Measurements from ENCODE around the gene UGT1A10. TPM values are rescaled to one million over a fixed set of nuclear protein-coding genes. Genes with fewer than 3 reads are reported as not detected.

The UGT1A10 gene
- total and polyA plus RNA-seq, 2 donors (not counting 3 experiments of a cell fraction or from before 2014, with no cell fraction given) = not detected

DNA sequence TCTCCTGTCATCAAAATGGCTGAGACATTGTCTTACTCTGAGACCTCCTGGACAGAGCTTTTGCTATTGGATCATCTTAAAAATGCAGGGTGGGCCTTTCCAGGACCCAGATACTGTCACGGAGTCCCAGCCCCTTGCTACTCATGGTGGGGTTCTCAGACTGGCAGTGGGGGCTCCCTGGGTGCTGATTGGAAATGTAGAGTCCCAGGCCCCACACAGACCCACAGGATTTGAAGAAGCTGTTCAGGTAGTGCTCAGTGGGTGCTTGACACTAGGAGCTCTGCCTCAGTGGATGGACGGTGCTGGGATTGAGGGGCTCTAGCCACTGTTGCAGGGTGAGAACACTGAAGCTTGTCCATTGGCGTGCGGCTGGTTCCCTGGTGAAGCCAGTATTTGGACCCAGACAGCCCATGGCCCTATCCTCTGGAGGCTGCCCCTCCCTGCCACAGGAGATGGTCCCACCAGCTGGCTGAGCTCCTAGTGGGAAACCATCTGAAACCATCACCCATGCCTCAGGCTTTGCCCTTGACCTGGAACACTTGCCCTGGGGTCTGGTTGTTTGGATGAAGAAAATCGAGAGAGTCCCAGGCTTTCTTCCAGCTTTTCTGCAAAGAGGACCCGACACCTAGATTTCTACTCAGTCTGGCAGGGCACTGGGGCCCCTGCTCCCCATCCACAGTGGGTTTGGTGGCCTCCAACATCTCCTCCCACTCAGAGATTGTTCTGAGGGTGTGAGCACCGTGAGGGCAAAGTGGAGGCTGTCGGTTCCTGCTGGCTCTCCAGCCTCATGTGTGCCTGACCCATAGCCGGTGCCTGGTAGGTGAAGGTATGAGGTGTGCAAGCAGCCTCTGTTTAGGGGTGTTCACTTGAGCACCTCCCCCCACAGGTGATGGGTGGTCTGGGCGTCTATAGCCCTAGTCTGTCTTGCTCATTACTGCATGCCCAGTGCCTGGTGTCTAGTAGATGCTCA lies 172.0 kb downstream of the UGT1A10 start:
- no peaks in the 10 kb centered on the region for H3K36me3 ChIP-seq (ENCODE audit: control insufficient read depth in 2 of 2, extremely low read depth in 1 of 2, insufficient read depth in 2 of 2, low read length in 2 of 2)
- H3K27ac ChIP-seq (ENCODE audit: insufficient read depth, low read depth, low read length) = no peak overlapping the region
- CTCF ChIA-PET = interaction anchor here (1.8 kb wide), 1 partner anchor 359 kb away, joined by 7 read pairs; no protein-coding TSS in a partner anchor
- DNase-seq (ENCODE audit: low read depth, low spot score) (no peak), FAIRE-seq (no peak)
- H3K9me1 ChIP-seq (replicated peaks; ENCODE audit: control insufficient read depth, extremely low read depth, insufficient read depth, low read length) = no peaks in the 10 kb centered on the region
- H3K4me2 ChIP-seq (ENCODE audit: insufficient read depth, low read length) = no peak overlapping the region
- H3K27me3 ChIP-seq (ENCODE audit: control insufficient read depth in 2 of 2, insufficient read depth in 2 of 2, low read length in 2 of 2) = peaks cover 0 to 1% of the 10 kb centered on the region in 2 experiments
- no peak overlapping the region for H3K4me3 ChIP-seq (replicated peaks in 1 of 3; ENCODE audit: insufficient read depth in 1 of 3, low read depth in 1 of 3, low read length in 3 of 3)
- H3K79me2 ChIP-seq (ENCODE audit: control insufficient read depth, insufficient read depth, low read length) = no peaks in the 10 kb centered on the region
- no TSS peak for BruUV-seq (replicated peaks)
- no peaks in the 10 kb centered on the region for H4K20me1 ChIP-seq (replicated peaks; ENCODE audit: control insufficient read depth, extremely low read depth, insufficient read depth, low read length)
- H3K9me3 ChIP-seq (replicated peaks; ENCODE audit: control insufficient read depth, insufficient read depth, low read length) = no peaks in the 10 kb centered on the region
- TF ChIP-seq POLR2AphosphoS5 (IDR thresholded peaks at IDR 0.05; ENCODE audit: insufficient read depth, low read depth, low read length) (no peak), FOS (IDR thresholded peaks at IDR 0.05; ENCODE audit: borderline replicate concordance, insufficient read depth, low read length) (no peak), POLR2A (IDR thresholded peaks at IDR 0.05; ENCODE audit: low read depth, low read length) (no peak), EZH2 (IDR thresholded peaks at IDR 0.05; ENCODE audit: borderline replicate concordance, low read depth, low read length, severe bottlenecking) (no peak), GATA2 (IDR thresholded peaks at IDR 0.05; ENCODE audit: insufficient read depth, insufficient read length, low read depth, low read length) (no peak)
- H2AFZ ChIP-seq (ENCODE audit: low read depth, low read length) = no peak overlapping the region
- no peak overlapping the region for H3K9ac ChIP-seq (replicated peaks; ENCODE audit: extremely low read depth, insufficient read depth, low read length)
- dilution Hi-C loops (cut with MboI; ENCODE audit: extremely low pct_ligation_motif_present, low sequenced_read_pairs) (no loop called here), intact Hi-C loops (cut with micrococcal nuclease) (no loop called here)
- no peaks in the 10 kb centered on the region for H3K4me1 ChIP-seq (ENCODE audit: control insufficient read depth, extremely low read depth, insufficient read depth, low read length)
- POLR2A ChIA-PET = no interaction called here

DNA sequence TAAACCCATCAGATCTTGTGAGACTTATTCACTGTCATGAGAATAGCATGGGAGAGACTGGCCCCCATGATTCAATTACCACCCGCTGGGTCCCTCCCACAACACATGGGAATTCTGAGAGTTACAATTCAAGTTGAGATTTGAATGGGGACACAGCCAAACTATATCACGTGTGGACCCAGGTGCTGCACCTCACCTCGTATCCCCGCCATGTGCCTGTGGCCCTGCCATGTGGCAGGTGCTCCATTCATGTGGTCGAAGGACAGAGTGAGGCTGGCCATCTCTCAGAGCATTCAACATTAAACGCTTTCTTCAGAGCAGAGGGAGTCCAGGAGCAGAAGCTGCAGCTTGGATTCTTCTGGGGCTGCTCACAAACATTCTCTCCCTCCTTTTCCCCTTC lies 174.1 kb downstream of the UGT1A10 start:
- TF ChIP-seq MAX (IDR thresholded peaks at IDR 0.05; ENCODE audit: insufficient read depth, insufficient read length) = no peak
- no peak for TF ChIP-seq JUN (IDR thresholded peaks at IDR 0.05; ENCODE audit: borderline replicate concordance, insufficient read depth, insufficient read length, low read depth)
- TF ChIP-seq POLR2A (IDR thresholded peaks at IDR 0.05; ENCODE audit: low read depth, low read length) = no peak
- no peak for TF ChIP-seq EZH2 (IDR thresholded peaks at IDR 0.05; ENCODE audit: borderline replicate concordance, low read depth, low read length, severe bottlenecking)
- no peak for TF ChIP-seq POLR2AphosphoS5 (IDR thresholded peaks at IDR 0.05; ENCODE audit: insufficient read depth, low read depth, low read length)
- TF ChIP-seq GATA2 (IDR thresholded peaks at IDR 0.05; ENCODE audit: insufficient read depth, insufficient read length, low read depth, low read length) = no peak
- no peak for TF ChIP-seq FOS (IDR thresholded peaks at IDR 0.05; ENCODE audit: borderline replicate concordance, insufficient read depth, low read length)
- no peak for TF ChIP-seq MYC (IDR thresholded peaks at IDR 0.05; ENCODE audit: low read depth, low read length)
- TF ChIP-seq, protein P1, sequence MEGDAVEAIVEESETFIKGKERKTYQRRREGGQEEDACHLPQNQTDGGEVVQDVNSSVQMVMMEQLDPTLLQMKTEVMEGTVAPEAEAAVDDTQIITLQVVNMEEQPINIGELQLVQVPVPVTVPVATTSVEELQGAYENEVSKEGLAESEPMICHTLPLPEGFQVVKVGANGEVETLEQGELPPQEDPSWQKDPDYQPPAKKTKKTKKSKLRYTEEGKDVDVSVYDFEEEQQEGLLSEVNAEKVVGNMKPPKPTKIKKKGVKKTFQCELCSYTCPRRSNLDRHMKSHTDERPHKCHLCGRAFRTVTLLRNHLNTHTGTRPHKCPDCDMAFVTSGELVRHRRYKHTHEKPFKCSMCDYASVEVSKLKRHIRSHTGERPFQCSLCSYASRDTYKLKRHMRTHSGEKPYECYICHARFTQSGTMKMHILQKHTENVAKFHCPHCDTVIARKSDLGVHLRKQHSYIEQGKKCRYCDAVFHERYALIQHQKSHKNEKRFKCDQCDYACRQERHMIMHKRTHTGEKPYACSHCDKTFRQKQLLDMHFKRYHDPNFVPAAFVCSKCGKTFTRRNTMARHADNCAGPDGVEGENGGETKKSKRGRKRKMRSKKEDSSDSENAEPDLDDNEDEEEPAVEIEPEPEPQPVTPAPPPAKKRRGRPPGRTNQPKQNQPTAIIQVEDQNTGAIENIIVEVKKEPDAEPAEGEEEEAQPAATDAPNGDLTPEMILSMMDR (IDR thresholded peaks at IDR 0.05; ENCODE audit: extremely low read depth in 1 of 2, insufficient read depth in 1 of 2, low read depth in 1 of 2, low read length in 2 of 2) = no peak
- POLR2A ChIA-PET = no interaction called here
- no TSS peak for BruUV-seq (replicated peaks)

More for the DNA sequence above, 174.1 kb downstream of the UGT1A10 start:
- FAIRE-seq (no peak), DNase-seq (ENCODE audit: low read depth, low spot score) (no peak)
- H4K20me1 ChIP-seq (replicated peaks; ENCODE audit: control insufficient read depth, extremely low read depth, insufficient read depth, low read length) = no peaks in the 10 kb centered on the region
- no peak overlapping the region for H3K4me2 ChIP-seq (ENCODE audit: insufficient read depth, low read length)
- no peaks in the 10 kb centered on the region for H3K36me3 ChIP-seq (ENCODE audit: control insufficient read depth in 2 of 2, extremely low read depth in 1 of 2, insufficient read depth in 2 of 2, low read length in 2 of 2)
- H3K79me2 ChIP-seq (ENCODE audit: control insufficient read depth, insufficient read depth, low read length) = no peaks in the 10 kb centered on the region
- H3K27me3 ChIP-seq (ENCODE audit: control insufficient read depth in 2 of 2, insufficient read depth in 2 of 2, low read length in 2 of 2) = peaks cover 0 to 1% of the 10 kb centered on the region in 2 experiments
- intact Hi-C loops (cut with micrococcal nuclease) = no loop called here
- CTCF ChIA-PET = no interaction called here
- no peaks in the 10 kb centered on the region for H3K9me3 ChIP-seq (replicated peaks; ENCODE audit: control insufficient read depth, insufficient read depth, low read length)
- H3K9me1 ChIP-seq (replicated peaks; ENCODE audit: control insufficient read depth, extremely low read depth, insufficient read depth, low read length) = no peaks in the 10 kb centered on the region
- no peak overlapping the region for H2AFZ ChIP-seq (ENCODE audit: low read depth, low read length)
- dilution Hi-C loops (cut with MboI; ENCODE audit: extremely low pct_ligation_motif_present, low sequenced_read_pairs) = no loop called here
- H3K27ac ChIP-seq (ENCODE audit: insufficient read depth, low read depth, low read length) = no peak overlapping the region
- H3K4me1 ChIP-seq (ENCODE audit: control insufficient read depth, extremely low read depth, insufficient read depth, low read length) = no peaks in the 10 kb centered on the region
- no peak overlapping the region for H3K9ac ChIP-seq (replicated peaks; ENCODE audit: extremely low read depth, insufficient read depth, low read length)
- H3K4me3 ChIP-seq (replicated peaks in 1 of 3; ENCODE audit: insufficient read depth in 1 of 3, low read depth in 1 of 3, low read length in 3 of 3) = no peak overlapping the region
